Right lobe of liver (tissue), 6 donors: ENCODE data around the gene SCYL1. TPM values are rescaled to one million over a fixed set of nuclear protein-coding genes. Genes with fewer than 3 reads are reported as not detected.
A peak's percentile ranks its signal among the peaks of the same experiment; 100 is the strongest.

Experiments
- ATAC-seq, 4 donors: fragments of 200-7000 bp; cut with Tn5 transposase; one replicate each; pipeline ENCODE4 v1.9.1; 2020; ENCODE audit warnings: mild to moderate bottlenecking in 4 of 4, moderate library complexity in 4 of 4
- DNase-seq, 3 donors: peaks; one replicate each; pipeline ENCODE4 v3.0.0-alpha.2; 2020
- H3K27ac ChIP-seq, 3 donors: fragments of 200-600 bp; one replicate each; pipeline ENCODE4 v1.8.0; 2022
- H3K27me3 ChIP-seq, 2 donors: fragments of 200-600 bp; one replicate each; pipeline ENCODE4 v1.8.0; 2022
- H3K36me3 ChIP-seq, 4 donors: fragments of 200-600 bp; sonication (generic) in 1 of 4; one replicate each; pipeline versions ENCODE4 v1.5.1 to v1.8.0; 2017 to 2022; ENCODE audit warnings: control low read depth in 1 of 4
- H3K4me1 ChIP-seq, 4 donors: fragments of 200-600 bp; sonication (generic) in 1 of 4; one replicate each; pipeline versions ENCODE4 v1.5.1 to v1.8.0; 2017 to 2022; ENCODE audit warnings: control low read depth in 1 of 4
- H3K4me3 ChIP-seq, 3 donors: fragments of 200-600 bp; one replicate each; pipeline ENCODE4 v1.8.0; 2022
- H3K9me3 ChIP-seq, 4 donors: fragments of 200-600 bp; sonication (generic) in 1 of 4; one replicate each; pipeline versions ENCODE4 v1.5.1 to v1.8.0; 2017 to 2022; ENCODE audit warnings: control low read depth in 1 of 4
- POLR2A ChIP-seq: fragments of 450-650 bp; IDR thresholded peaks from one replicate; pipeline ENCODE4 v1.6.1; 2017; ENCODE audit warnings: antibody characterized with exemption, mild to moderate bottlenecking
- WGBS: methylation state at CpG from one replicate; pipeline ENCODE4 v1.1.6; 2018; ENCODE audit warnings: low coverage, low lambda C conversion rate; ENCODE audit not compliant: insufficient coverage; ENCODE audit errors: missing lambda C conversion rate; 5-methylcytosine and 5-hydroxymethylcytosine counted together
- intact Hi-C, 2 donors: fragments of 100-400 bp; cut with DNase I; formaldehyde crosslinking; loops; one replicate each; pipeline versions ENCODE4 v1.11.2 to v1.14.1; 2022
- total RNA-seq, 6 experiments: library from RNA; depleted of rRNA in 2 of 6; stranded (reverse); fragments of >200 nt in 2 of 6; fragmentation: NEBNext Ultra II Directional in 3 of 6; extraction: Animal tissue kit (Norgen Biotek cat#: 25700) in 3 of 6; gene quantifications; one replicate each; pipeline versions ENCODE4 v1.1.0 to v1.2.4, GENCODE V29; 2016 to 2023
- TF ChIP-seq, protein P1 (sequence below), 4 donors: fragments of 200-600 bp in 3 of 4; fragments of 450-650 bp in 1 of 4; IDR thresholded peaks; one replicate each; pipeline versions ENCODE4 v1.5.1 to v1.8.0; 2016 to 2022; ENCODE audit warnings: antibody characterized with exemption in 4 of 4, mild to moderate bottlenecking in 2 of 4
- donor health status: DM: no; HTN: yes; CAD: no.
- donor health status: DM: no; HTN: no; CAD: no.
- donor health status: DM: no; HTN: no; CAD: no.
- donor health status: DM: no; HTN: yes; CAD: no.
- donor health status: DM: no; HTN: yes; CAD: no.

Gene SCYL1
- total RNA-seq, 6 experiments from 2014 or later: 51.3 to 82.3 (median 57.0) TPM

DNA sequence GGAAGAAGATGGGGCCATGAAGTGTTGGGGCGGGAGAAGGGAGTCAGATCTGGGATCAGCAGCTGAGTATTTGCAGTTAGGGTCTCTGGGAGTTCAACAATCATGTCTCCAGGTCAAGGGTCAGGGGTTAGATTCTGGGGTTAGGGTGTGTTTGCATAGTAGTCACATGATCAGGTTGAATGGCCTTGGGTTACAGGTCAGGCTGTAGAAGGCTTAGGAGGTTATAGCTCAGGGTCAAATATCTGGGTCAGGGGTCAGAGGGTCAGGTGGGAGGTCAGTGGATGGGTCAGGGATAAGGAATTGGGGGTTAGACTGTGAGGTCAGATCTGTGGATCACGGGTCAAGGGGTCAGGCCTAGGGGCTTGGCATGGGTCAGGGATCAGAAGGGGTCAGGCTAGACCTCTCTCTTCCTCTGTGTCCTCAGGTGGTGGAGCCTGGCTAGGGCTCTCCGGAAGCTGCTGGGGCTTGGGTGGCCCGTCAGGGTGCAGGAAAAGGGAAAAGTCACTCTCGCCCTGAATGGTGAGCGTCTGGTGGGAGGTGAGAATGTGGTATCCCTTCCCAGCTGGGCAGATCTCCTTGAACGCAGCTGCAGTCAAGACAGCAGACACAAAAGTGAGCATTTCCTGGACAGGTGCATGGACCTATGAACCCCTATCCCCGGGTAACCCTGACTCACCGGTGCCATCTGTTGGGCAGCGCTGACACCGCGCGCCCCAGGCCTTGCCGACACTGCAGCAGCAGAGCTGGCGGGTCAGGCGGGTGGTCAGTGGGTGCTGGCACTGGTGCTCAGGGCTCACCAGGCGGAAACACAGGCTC, 26.9 kb downstream of the SCYL1 start:
- 37% methylated on average over 3 of the region's 17 CpGs for WGBS
- Histone ChIP-seq H3K27ac (peak overlapping the region; percentile 33 to 91 (median 65)), H3K36me3 (no peaks in the 10 kb centered on the region), H3K4me1 (peaks cover 0 to 25% (median 4%) of the 10 kb centered on the region in 4 donors), H3K9me3 (no peaks in the 10 kb centered on the region), H3K4me3 (peak overlapping the region in 2 of 3 donors; percentile 29 to 48), H3K27me3 (no peaks in the 10 kb centered on the region)
- intact Hi-C loops: no loop called here
- peak; percentile 78 to 85 (median 80) for DNase-seq
- TF ChIP-seq POLR2A: no peak
- TF ChIP-seq, protein P1, sequence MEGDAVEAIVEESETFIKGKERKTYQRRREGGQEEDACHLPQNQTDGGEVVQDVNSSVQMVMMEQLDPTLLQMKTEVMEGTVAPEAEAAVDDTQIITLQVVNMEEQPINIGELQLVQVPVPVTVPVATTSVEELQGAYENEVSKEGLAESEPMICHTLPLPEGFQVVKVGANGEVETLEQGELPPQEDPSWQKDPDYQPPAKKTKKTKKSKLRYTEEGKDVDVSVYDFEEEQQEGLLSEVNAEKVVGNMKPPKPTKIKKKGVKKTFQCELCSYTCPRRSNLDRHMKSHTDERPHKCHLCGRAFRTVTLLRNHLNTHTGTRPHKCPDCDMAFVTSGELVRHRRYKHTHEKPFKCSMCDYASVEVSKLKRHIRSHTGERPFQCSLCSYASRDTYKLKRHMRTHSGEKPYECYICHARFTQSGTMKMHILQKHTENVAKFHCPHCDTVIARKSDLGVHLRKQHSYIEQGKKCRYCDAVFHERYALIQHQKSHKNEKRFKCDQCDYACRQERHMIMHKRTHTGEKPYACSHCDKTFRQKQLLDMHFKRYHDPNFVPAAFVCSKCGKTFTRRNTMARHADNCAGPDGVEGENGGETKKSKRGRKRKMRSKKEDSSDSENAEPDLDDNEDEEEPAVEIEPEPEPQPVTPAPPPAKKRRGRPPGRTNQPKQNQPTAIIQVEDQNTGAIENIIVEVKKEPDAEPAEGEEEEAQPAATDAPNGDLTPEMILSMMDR (IDR thresholded peaks at IDR 0.05): peak; percentile 36 to 66 (median 40)
- peak; percentile 53 to 74 (median 68) for ATAC-seq

DNA sequence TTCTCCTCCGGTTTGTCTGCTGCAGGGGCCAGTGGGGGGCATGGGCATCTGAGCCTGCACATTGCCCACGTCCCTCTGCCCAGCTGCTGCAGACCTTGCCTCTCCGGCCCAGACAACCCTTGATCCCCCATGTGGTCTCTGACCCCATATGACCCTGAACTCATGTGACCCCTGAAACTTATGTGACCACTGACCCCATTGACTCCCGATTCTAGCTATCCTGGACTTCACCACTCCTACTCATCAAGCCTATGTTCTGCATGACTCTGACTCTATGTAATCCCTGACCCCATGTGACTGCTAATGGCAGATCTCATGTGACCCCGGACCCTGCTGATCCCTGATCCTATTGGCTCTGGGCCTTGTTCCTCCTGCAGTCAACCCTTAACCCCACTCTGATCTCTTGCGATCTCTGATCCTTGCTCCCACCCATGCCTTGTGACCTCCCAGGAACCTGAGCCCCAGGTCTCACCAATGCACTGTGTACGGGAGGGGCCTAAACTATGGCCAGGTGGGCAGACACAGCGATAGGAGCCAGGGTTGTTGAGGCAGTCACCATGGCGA, 27.6 kb downstream of the SCYL1 start:
- Histone ChIP-seq H3K36me3 (no peaks in the 10 kb centered on the region), H3K4me3 (no peak overlapping the region), H3K27ac (peak overlapping the region in 1 of 3 donors; percentile 91), H3K4me1 (peaks cover 0 to 25% (median 4%) of the 10 kb centered on the region in 4 donors), H3K27me3 (no peaks in the 10 kb centered on the region), H3K9me3 (no peaks in the 10 kb centered on the region)
- WGBS: 80% methylated on average over 3 of the region's 9 CpGs
- no peak for DNase-seq
- intact Hi-C loops: no loop called here
- ATAC-seq: no peak
- TF ChIP-seq, protein P1 (IDR thresholded peaks at IDR 0.05): no peak
- no peak for TF ChIP-seq POLR2A

DNA sequence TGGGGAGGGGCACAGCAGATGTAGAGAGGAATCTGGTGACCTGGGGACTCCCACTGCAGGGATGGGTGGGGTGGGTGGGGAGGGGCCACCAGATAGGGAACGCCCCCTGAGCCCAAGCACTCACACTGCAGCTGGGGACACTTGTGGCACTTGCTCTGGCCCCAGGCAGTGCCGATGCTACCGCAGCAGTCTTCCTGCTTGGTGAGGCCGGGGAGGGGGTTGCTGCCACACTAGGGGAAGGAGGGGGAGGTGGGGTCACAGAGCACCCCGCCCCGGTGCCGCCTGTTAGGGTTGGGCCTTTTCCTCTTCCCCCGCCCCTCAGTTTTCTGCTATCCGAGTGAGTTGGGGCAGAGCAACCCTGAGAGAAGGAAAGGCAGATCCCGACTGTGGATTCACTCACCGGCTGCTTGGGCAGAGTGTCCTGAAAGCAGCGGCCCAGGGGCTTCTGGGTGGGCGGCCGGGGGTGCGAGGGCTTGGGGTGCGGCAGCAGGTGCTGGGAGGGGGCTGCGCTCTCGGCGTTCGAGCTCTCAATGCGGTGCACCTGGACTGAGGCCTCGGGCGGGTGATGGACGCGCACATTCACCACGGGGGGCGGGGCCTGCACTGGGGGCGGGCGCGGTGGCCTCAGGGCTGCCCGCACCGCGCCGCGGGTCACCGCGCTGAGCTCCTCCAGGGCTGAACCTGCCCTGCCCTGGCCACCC, 28.6 kb downstream of the SCYL1 start:
- DNase-seq: no peak
- no peak for ATAC-seq
- H3K4me3 ChIP-seq: no peak overlapping the region
- peaks cover 0 to 26% (median 4%) of the 10 kb centered on the region in 4 donors for H3K4me1 ChIP-seq
- no peaks in the 10 kb centered on the region for H3K27me3 ChIP-seq
- H3K27ac ChIP-seq: no peak overlapping the region
- H3K36me3 ChIP-seq: no peaks in the 10 kb centered on the region
- TF ChIP-seq POLR2A: no peak
- TF ChIP-seq, protein P1 (IDR thresholded peaks at IDR 0.05): no peak
- H3K9me3 ChIP-seq: no peaks in the 10 kb centered on the region
- intact Hi-C loops: no loop called here
- WGBS: no CpG with 5 or more reads among the region's 37 CpGs

DNA sequence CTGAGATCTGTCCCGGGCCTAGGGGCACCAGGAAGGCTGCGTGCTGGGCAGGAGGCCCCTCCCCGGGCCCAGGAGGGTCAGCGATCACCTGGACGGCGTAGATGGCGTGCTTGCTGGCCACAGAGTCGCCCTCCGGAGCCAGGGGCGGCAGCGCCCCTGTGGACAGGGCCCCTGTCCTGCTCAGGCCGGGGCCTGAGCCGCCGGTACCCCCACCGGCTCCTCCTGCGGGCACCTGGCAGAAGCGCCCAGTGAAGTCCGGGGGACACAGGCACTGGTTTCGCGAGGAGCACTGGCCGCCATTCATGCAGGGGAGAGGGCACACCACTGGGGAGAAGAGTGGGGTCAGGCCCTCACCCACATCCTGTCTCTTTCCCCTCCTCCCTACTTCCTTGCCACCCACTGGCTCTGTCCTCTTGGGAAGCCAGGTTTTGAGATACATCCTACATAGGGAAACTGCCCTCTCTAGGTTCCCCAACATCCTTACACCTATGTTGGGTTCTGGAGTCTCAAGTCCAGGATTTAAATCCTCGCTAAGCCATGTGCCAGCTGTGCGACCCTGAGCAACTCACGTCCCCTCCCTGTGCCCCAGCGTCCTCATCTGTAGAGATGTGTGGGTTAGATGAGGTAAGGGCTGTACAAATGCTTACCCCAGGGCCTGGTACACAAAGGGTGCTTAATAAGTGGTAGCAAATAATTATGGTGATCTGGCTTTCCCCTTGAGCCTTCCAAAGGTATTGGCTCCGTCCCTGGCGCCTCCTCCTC, 29.4 kb downstream of the SCYL1 start:
- H3K36me3 ChIP-seq: no peaks in the 10 kb centered on the region
- 86% methylated on average over 2 of the region's 27 CpGs for WGBS
- no peak overlapping the region for H3K27ac ChIP-seq
- TF ChIP-seq, protein P1 (IDR thresholded peaks at IDR 0.05): no peak
- no peak for TF ChIP-seq POLR2A
- H3K9me3 ChIP-seq: no peaks in the 10 kb centered on the region
- intact Hi-C loops: no loop called here
- DNase-seq (no peak), ATAC-seq (no peak)
- no peak overlapping the region for H3K4me3 ChIP-seq
- H3K4me1 ChIP-seq: peaks cover 0 to 33% (median 7%) of the 10 kb centered on the region in 4 donors
- no peaks in the 10 kb centered on the region for H3K27me3 ChIP-seq
